GM18526 (cell line): ENCODE measurements around the gene TSEN2.

Experiments
- POLR2A ChIP-seq: IDR thresholded peaks from 3 replicates; pipeline ENCODE4 v1.6.1; 2011; ENCODE audit not compliant: insufficient read length; ENCODE audit errors: extremely low read depth

Gene TSEN2

DNA sequence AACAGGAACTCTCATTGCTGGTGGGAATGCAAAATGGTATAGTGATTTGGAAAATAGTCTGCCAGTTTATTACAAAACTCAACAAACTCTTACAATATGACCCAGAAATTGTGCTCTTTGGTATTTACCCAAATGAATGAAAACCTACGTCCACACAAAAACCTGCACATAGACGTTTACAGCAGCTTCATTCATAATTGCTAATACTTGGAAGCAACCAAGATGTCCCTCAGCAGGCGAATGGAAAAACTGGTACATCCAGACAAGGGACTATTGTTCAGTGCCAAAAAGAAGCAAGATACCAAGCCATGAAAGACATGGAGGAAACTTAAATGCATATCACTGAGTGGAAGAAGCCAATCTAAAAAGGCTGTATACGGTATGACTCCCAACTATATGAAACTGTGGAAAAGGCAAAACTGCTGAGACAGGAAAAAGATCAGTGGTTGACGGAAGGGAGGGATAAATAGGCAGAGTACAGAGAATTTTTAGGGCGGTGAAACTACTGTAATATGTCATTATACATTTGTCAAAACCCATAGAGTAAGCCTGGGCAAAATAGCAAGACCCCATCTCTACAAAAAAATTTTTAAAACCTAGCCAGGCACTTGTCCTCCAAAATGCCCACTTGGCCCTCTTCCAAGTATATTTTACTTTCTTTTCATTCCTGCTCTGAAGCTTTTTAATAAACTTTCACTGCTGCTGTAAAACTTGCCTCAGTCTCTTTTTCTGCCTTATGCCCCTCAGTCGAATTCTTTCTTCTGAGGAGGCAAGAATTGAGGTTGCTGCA lies 65.9 kb downstream of the TSEN2 start:
- no peak for TF ChIP-seq POLR2A

GRCh38 chr3:12553921-12554391 lies 69.7 kb downstream of the TSEN2 start:
- TF ChIP-seq POLR2A: no peak

DNA sequence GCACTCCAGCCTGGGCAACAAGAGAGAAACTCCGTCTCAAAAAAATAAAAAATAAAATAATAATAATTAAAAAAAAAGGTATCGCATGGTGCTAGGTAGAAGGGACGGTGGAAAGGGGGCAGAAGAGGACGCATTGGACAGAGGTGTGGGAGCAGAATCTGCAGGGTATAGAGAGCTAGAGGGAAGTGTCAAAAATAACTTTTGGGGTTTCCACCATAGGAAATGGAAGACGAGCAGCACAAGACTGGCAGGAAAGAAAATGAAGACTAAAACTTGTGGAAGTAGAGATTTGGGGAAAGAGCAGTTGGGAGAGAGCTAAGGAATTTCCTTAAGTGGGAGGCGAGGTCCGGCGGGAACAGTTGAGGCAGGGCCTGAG lies 72.0 kb downstream of the TSEN2 start:
- TF ChIP-seq POLR2A: no peak

- peak; percentile 98 for TF ChIP-seq POLR2A
These were observed 72.6 kb downstream of the TSEN2 start, which contains the start of gene MKRN2 for GRCh38 chr3:12556690-12557472. MKRN2 (plus strand) TSS chr3:12557087; CDS start chr3:12557151, 64 bp downstream.

DNA sequence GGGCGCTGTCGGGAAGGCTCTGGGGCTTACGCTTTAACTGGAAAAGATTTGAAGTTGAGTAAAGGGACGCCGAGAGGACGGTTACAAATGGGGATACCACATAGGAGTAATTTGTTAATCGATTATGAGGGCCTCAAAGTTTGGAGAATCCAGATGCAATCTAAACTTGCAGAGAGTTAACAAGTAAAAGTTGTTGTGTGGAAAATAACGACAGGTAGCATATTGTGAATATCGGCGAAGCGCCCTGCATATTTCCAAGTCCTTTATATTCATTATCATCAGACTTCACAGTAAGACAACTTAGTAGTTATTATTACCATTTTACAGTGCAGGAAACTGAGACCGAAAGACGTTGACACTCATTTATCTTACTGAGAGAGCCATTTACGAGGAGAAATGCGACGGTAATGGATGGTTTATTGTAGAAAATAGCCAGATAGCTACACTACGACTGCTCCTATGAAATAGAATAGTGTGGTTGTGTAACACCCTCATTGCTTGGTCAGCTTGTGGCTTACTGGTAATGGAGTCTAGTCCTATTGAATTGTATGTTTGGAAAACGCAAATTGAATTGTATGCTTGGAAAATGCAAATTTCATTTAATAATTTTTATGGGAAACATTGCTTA lies 73.3 kb downstream of the TSEN2 start:
- TF ChIP-seq POLR2A: no peak

- TF ChIP-seq POLR2A: no peak
These were observed 74.4 kb downstream of the TSEN2 start for GRCh38 chr3:12558706-12559105.

- TF ChIP-seq POLR2A: no peak
These were observed 75.2 kb downstream of the TSEN2 start for GRCh38 chr3:12559520-12559919.

DNA sequence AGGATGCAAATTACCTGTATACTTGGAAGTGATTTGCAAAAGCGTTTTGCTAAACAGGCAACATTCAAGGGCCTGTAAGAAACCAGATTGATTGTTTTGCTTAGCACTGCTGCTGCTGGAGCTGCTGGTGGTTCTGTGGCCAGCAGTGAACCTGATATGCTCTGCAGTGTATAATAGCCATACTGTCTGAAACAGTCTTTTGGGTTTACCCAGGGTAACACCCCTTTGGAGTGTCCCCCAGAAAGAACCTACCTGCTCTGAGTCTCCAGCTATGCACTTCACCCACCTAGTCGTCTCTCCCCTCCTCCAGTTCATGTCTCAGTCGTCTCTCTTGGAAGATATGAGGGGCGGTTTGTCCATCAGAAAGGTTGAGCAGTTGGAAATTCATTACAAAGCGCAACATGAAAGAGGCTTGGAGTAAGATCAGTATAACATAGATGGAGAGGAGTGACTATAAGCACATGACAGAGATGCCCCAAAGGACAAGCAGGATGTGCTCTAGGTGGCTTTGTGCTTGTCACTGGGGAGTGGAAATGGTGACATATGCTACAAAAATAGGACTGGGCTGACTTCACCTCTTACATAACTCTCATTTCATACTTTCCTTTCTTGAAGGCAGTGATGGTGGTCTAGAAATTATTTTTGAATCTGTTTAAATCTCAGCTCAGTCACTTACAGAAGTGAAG lies 76.4 kb downstream of the TSEN2 start:
- no peak for TF ChIP-seq POLR2A

DNA sequence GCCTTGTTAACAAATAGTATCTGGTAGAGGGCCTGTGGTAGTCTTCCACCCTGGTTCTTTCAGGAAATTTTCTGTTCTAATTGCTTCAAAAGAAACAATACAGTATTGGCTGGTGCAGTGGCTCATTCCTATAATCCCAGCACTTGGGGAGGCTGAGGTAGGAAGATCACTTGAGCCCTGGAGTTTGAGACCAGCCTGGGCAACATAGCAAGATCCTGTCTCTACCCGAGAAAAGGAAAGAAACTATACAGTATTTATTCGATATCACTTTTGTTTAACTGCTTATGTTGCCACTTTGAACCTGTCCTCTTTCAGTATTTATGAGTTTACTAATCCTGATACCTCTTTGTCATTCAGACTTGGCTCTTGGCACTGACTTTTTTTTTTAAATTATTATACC lies 77.1 kb downstream of the TSEN2 start:
- no peak for TF ChIP-seq POLR2A

DNA sequence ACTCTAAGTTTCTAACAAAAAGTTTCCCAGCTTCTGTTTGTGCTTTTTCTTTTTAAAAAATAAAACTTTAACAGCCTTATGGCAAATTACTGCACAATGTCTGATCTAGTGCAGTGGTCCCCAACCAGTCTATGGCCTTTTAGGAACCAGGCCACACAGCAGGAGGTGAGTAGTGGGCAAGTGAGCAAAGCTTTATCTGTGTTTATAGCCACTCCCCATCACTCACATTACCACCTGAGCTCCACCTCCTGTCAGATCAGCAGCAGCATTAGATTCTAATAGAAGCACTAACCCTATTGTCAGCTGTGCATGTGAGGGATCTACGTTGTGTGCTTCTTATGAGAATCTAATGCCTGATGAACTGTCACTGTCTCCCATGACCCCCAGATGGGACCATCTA lies 78.2 kb downstream of the TSEN2 start:
- TF ChIP-seq POLR2A: no peak

DNA sequence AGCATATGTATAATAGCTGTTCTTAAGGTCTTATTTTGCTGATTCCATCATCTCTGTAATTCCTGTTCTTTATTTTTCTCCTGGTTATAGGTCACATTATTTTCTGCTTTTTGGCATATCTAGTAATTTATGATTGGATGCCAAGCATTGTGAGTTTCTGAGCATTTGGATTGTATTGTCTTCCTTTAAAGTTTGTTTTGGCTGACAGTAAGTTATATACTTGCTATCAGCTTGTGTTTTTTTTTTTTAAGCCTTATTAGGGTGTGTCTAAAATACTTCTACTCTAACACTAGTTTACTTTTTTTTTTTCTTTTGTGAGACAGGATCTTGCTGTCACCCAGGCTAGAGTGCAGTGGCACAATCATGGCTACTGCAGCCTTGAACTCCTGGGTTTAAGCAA lies 82.7 kb downstream of the TSEN2 start:
- TF ChIP-seq POLR2A: no peak

DNA sequence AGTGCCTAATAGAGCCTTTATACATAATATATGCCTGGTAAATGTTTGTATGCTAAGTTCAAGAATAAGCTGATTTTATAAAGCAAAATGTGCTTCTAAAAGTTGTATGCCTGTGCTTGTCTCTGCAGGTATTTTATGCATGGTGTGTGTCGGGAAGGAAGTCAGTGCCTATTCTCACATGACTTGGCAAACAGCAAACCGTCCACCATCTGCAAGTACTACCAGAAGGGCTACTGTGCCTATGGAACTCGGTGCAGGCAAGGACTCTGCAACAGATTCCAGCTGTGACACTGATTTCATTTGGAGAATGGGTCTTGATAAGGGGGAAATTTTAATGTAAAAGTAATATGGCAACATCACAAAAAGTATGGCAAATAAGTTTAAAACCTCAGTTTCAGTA lies 84.5 kb downstream of the TSEN2 start:
- no peak for TF ChIP-seq POLR2A

GRCh38 chr3:12569836-12570235 lies 85.6 kb downstream of the TSEN2 start:
- TF ChIP-seq POLR2A: no peak

GRCh38 chr3:12571986-12572385 lies 87.7 kb downstream of the TSEN2 start:
- TF ChIP-seq POLR2A: no peak

- TF ChIP-seq POLR2A: no peak
These were observed 89.9 kb downstream of the TSEN2 start for GRCh38 chr3:12574131-12574530.
